Esophagus muscularis mucosa (tissue), 3 donors: ENCODE data around the gene OR10A5.

Experiments
- POLR2AphosphoS5 ChIP-seq, 2 donors: sonication (generic); formaldehyde crosslinking; IDR thresholded peaks; one replicate each; pipeline ENCODE4 v1.6.1; 2017; ENCODE audit warnings: antibody characterized with exemption in 2 of 2
- TF ChIP-seq, protein P1 (sequence below), 3 experiments: fragments of 200-600 bp in 2 of 3; fragments of 450-650 bp in 1 of 3; sonication (generic) in 2 of 3; IDR thresholded peaks; one replicate each; pipeline ENCODE4 v1.5.1; 2017 to 2019; ENCODE audit warnings: antibody characterized with exemption in 3 of 3, mild to moderate bottlenecking in 2 of 3, moderate library complexity in 1 of 3

DNA sequence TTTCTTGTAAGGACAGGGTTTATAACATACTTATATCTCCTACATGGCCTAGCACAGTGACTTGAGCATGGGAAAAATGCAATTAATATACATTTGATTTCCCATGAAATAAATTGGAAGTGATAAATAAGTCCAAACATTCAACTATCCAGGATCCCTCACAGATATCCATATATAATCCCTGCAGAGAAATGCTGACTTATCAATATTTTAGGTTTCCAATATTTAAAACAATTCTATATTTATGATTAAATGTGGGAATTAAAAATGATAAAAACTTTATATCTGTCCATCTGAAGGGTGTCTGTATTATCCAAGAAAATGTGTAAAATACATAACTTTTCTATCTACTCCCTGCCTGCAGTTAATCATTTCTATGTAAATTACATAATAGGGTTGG, 37.3 kb downstream of the OR10A5 start:
- TF ChIP-seq POLR2AphosphoS5 (IDR thresholded peaks at IDR 0.05), result no peak
- TF ChIP-seq, protein P1, sequence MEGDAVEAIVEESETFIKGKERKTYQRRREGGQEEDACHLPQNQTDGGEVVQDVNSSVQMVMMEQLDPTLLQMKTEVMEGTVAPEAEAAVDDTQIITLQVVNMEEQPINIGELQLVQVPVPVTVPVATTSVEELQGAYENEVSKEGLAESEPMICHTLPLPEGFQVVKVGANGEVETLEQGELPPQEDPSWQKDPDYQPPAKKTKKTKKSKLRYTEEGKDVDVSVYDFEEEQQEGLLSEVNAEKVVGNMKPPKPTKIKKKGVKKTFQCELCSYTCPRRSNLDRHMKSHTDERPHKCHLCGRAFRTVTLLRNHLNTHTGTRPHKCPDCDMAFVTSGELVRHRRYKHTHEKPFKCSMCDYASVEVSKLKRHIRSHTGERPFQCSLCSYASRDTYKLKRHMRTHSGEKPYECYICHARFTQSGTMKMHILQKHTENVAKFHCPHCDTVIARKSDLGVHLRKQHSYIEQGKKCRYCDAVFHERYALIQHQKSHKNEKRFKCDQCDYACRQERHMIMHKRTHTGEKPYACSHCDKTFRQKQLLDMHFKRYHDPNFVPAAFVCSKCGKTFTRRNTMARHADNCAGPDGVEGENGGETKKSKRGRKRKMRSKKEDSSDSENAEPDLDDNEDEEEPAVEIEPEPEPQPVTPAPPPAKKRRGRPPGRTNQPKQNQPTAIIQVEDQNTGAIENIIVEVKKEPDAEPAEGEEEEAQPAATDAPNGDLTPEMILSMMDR (IDR thresholded peaks at IDR 0.05), result no peak
